Activated CD4-positive, alpha-beta T cell treated with anti-CD3 and anti-CD28 coated beads, Interleukin-10, Interleukin-2, amounts not matched to agents 100 ng/mL and 50 ng/mL, durations not matched to agents 16 hours and 8 hours (primary cell): ENCODE results near the gene DTNBP1.

Source experiments
- DNase-seq: peaks from one replicate; pipeline ENCODE4 v3.0.0-alpha.2; 2020

The DTNBP1 gene

DNA sequence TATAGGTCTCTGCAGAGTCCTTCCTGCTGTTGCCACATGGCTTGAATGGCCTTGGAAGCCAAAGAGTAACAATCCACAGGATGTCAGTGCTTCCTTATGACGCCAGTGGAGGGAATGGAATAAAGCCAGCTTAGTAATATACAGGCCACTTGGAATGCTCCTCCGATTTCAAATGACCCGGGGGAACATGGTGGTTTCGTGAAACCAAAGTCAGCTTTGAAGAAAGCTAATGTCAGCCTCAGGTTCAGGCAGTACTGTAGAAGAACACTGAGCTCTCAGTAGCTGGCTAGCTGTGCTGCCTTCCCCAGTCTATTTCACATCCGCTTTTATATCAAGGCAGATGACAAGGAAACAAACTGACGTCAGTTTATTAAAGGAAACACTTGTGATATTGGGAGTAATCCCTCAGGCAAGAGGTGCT lies 189.1 kb downstream of the DTNBP1 start:
- no peak for DNase-seq

DNA sequence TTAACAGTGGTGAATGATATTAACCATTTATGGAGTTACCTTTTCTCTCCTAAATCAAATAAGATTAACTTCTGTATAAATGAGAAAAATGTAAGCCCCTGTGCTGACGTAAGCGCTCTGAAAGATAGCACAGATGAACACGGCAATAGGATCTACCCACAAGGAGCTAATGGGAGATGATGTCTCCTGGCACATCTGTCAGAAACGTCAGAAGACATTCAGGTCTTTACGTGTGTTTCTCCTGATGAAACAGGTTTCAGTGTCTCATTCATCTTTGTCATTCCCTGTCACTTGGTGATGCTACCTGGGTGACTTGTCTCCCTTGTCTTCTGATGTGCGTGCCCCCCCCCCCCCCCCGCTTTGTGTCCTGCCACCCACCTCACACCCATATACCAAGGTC lies 189.7 kb downstream of the DTNBP1 start:
- no peak for DNase-seq
